ENCODE results near the gene CEP63.
"Not testable (repeated sequence)": the region's sequence is repeated elsewhere in the genome, so short reads cannot be mapped to it uniquely, and the experiment has no call there.

CEP63 gene

DNA sequence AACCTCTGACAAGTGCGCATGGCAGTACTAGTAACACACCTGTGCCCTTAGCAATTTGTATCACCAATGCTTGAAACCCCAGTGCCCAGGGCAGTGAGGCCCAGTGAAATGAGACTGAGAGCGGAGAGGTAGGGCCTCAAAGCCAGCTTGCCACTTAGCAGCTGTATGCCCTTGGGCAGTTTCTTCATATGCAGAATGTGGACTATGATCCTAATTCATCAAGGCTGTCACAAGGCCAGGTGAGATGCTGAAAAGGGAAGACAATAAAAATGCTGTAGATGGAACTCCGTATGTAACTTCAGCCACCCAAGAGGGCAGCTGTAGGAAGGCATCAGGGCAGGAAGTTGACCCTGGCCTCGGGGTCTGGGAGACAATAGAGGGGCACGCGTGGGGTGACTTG lies 90.6 kb downstream of the CEP63 start:
- DNase-seq (ENCODE audit: low read depth), result no peak

DNA sequence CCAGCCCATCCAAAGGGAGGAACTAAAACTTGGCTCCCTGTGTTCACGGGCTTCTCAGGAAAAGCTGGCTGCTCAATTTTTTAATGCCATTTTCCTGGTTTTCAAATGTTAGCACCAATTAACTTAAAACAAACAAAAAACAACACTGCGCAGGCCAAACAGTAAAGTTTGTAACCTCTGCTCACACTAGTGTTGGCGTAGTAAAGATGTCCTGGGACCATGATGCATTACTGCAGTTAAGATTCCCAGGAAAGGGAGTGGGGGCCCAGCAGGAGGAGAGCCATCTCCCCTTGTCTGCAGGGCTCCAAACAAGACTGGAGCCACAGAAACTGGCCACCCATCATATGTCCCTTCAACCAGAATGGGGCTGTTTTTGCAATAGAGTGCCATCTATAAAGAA lies 91.0 kb downstream of the CEP63 start:
- no peak for DNase-seq (ENCODE audit: low read depth)

DNA sequence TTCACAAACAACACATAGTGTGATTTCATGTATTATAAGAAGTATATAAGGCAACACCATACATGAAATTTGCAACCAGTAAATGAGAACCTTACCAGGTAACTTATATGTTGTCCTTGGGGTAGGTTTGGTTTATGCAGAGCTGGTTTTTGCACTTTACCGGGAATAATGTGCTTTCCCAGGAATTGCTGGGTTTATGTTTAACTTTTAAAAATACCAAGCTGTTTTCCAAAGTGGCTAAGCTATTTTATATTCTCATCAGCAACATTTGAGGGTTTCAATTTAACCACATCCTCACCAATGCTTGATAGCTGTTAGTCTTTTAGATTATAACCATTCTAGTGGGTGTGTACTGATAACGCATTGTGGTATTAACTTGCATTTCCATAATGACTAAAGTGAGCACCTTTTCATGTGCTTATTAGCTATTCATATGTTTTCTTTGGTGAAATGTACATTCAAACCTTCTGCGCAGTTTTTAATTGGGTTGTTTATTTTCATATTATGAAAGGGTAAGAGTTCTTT lies 93.3 kb downstream of the CEP63 start:
- DNase-seq (ENCODE audit: low read depth), result no peak

DNA sequence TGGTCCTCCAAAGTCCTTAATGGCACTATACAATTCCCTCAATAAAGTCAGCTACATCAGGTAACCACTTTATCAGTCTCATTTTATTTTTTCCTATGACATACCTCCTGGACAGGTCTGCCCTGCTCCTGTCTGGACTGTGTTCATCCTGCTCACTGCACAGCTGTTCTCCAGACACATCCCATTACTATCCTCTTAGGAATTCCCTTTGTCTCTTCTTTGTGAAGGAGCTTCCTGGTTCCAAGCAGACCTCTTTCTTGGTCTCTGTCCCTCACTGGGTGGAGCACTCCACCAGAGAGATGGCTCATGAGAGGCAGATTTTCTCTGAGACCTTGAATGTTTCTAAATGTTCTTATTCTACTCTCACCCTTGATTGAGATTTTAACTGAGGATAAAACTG lies 104.9 kb downstream of the CEP63 start:
- DNase-seq (ENCODE audit: low read depth), result no peak

DNA sequence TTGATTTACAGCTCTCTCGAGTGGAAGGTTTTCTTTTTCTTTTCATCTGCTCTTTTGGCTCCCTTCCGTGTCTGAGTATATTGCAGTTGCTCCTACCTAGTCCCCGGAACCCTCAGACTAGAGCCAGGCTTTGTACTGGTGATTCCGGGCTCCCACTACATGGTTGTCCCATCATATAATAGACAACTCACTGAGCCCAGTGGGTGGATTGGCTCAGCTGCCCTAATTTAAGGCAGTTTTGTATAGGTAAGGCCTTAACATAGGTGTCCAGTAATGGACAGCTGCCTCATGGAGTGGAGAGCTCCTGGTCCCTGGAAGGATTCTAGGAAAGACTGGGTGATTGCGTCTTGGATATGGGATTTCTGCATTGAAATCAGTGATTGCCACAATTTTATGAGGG lies 106.9 kb downstream of the CEP63 start:
- DNase-seq (ENCODE audit: low read depth), result no peak

DNA sequence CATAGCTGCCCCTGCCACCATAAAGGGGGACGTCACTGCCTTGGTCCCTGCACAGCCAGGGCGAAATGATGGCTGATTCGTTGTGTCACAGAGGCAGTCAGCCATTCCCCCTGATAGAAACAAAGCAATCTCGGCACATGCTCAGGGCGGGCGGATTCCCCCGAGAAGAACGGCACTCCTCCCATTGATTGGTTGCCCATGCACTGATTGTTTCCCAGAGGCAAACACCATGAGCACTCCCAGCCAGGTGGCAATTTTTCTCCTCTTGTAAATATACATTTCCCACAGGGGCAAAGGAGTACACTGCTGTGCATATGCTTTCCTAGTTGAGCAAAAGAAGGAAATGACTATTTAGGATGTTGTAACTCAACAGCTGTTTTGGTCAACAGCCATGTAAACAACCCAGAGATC lies 108.5 kb downstream of the CEP63 start:
- no peak for DNase-seq (ENCODE audit: low read depth)

DNA sequence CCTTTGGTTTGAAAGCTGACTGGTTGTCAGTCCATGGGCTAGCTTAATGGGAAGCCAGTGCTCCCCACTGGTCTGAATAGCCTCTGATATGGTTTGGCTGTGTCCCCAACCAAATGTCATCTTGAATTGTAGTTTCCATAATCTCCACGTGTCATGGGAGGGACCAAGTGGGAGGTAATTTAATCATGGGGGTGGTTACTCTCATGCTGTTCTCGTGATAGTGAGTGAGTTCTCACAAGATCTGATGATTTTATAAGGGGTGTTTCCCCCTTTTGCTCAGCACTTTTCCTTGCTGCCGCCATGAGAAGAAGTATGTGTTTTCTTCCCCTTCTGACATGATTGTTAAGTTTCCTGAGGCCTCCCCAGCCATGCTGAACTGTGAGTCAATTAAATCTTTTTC lies 109.1 kb downstream of the CEP63 start:
- DNase-seq (ENCODE audit: low read depth), result not testable (repeated sequence)

DNA sequence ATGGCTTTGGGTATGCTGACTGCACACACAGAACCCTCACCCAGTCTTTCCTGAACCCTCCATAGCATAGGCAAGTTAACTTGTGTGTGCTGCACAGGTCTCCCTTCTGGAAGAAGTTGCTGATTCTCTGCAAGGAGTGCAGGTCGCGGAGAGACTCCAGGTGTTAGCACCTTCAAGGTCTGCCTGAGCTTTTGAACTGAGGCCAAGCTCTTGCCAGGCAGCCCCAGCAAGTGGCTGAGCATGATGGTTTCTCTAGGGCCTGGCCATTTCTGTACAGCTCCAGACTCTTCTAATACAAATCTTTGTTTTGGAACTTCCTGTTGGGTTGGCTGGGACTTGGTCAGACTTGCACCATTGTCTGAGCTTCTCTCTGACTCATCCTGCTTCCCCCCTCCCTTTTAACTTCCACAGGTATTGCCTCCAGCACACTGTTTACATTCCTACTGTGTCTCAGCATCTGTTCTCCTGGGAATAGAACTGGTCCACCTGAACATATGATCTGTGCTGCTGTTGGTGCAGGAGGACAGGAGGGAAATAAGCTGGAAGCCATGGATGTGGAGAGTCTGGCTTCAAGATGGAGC lies 111.6 kb downstream of the CEP63 start:
- DNase-seq (ENCODE audit: low read depth), result no peak

DNA sequence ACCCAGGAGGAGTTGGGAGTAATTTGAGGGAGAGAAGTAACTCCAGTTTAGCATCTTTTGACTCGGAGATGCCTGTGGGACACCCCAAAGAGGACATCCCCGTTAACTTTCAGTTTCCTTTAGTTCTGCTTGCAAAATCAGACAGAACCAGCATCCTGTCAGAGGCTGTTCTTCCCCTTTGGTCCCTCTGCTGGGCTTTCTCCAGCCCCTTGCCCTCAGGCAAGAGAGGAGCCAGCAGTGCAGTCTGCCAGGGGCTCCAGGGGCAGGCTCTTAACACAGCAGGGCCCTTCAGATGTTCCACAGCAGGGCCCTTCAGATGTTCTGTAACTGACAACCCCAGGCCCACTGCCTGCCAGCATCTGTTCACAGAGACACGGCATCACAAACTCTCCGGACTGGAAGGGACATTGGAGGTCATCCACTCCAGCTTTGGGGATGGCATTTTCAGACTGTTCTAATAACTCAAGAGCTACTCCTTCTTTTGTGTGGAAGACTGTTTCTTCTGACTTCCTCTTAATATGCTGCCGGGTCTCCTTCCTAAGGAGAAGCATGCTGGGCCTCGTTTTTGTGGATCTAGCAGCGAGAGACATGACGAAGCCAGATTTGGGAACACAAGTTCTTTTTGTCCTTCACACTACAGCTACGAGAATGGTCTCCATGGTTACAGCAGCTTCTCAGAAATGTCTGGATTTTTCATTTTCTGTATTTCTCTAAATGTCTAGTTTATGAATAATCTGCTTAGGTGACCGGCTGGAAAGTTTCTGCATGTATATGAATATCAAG lies 113.1 kb downstream of the CEP63 start:
- no peak for DNase-seq (ENCODE audit: low read depth)

DNA sequence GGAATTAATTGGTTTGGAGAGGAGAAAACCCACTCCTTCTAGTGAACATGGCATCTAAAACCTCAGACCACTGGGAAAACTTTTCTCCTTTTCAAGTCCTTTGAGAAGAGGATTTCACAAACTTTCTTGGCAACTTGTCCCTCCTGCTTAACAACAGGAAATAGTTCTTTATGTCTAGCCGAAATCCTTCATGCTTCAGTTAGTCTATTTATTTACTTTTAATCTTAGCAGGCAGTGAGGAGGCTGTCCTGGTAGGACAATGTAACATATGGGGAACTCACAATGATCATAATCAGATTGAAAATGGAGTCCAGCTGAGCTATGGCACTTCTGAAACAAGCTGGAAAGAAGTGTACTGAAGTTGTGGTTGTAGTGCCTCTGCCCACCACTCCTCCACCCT lies 114.3 kb downstream of the CEP63 start:
- DNase-seq (ENCODE audit: low read depth), result no peak

DNA sequence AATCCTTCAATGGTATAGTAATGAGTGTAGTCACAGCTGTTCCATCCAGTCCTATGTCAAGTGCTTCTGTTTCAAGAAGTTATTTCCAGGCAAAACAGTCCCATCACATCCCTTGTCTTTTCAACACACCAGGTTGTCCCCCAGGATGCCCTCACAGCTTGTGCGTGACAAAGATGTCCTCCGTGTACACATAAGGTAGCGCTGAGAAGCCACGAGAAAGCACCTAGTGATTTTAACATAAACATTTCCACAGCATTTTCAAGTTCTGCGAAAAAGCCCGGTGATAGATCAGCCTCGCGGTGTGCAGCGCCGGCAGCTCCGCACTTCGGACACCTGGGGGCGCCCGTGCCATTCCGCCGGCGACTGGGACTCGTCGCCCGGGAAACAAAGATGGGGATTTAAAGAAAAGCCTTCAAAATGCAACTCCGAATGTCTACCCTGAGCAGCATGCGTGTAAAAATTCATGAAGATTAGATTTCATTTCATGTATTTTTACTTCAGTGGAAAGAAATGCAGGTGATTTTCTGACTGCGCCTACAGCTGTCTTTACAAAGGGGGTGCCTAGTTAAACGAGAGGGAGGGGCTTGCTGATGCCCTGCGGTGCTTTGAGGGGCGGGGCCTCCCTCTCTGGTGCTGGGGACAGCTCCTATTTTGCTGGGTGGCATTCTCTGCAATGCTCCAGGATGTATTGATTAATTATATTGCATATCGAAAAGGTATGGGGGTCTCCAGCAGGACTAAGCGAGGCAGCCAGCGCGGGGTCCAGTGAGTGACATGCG lies 115.0 kb downstream of the CEP63 start:
- DNase-seq (ENCODE audit: low read depth), result no peak

DNA sequence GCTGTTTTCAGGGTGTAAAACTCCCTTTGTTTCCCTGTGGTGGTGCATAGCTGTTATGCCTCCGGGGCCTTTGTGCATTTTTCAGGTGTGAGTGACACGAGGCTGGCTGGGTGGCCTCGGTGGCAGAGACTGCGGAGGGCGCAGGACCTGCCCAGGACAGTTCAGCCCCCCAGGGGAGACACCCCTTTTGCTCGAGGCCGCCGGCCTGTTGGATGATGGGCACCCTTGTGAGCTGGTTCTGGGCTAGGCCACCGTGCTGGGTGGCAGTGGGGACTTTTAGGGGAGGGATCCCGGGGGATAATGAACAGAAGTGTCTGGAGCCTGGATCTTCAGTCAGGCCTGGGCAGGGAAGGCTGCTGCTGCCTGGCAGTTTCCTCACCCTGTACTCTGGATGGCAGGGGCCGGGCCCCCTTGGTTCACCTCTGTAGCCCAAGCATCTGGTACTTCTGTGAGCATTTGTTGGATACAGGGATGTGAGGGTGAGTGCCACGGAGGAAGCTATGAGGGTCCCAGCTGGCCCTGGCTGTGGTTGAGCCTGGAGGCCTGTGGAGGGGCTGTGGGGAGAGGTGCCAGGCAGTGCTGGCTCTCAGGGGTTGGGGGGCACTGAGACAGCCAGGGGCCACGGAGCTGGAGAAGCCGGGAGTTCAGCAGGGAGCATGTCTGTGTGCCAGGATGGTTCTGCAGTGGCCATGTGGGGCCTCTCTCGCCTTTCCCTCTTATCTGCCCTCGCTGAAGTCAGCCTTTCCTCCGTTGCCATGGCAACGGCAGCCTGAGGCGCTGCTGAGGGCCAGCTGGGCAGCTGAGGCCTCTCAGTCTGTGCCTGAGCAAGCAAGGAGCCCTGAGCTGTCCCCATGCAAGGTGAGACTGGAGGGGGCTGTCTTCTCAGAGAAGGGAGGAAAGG lies 115.9 kb downstream of the CEP63 start:
- no peak for DNase-seq (ENCODE audit: low read depth)

DNA sequence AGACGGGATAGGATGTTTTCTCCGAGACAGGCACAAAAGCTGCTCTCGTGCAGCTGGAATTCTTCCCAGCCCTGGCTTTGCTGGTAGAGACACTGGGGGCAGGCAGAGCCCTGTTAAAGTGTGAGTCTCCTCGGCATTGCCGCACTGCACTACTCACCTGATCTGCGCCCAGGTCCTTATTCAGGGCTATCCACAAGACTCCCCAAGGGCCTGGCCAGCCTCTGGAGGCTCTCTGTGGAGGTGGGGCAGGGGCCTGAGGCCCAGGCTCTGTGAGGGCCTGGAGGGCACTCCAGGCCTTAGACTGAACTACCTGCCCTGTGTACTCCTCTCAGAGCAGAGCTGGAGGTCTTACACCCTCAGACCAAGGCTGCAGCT lies 116.6 kb downstream of the CEP63 start:
- no peak for DNase-seq (ENCODE audit: low read depth)

DNA sequence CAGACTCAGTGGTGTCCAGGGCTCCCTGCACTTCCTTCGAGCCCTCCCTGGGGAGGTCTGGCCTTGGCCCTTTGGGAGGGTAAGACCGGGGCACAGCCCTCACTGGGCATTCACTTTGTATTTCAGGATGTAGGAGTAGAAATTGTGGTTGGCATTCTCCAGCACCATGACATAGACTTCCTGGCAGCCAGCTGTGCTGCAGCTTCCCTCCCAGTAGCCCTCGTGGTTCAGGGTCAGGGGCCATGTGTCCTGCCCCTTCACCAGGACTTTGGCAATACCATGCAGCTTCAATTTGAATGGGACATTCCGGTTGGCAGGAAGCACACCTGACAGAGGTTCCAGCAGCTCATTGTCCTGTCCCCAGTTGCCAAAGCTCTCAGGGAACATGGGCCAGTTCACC lies 117.6 kb downstream of the CEP63 start:
- DNase-seq (ENCODE audit: low read depth), result no peak

DNA sequence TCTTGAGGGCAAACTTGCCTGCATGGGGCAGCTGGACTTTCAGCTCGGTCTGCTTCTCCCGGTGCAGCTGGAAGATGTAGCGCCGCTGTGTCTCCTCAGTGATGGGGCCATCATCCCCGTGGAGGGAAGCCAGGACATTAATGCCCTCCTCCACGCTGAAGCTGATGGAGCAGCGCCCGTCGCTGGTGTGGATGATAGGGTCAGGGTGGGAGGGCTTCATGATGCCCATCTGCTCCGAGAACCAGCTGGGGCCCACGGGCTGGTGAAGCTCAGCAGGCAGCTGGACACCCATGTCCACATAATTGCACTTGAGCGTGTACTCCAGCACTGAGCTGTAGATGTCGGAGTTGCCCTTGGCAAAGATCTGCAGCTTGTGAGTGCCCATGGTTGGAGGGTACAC lies 118.1 kb downstream of the CEP63 start:
- DNase-seq (ENCODE audit: low read depth), result no peak

DNA sequence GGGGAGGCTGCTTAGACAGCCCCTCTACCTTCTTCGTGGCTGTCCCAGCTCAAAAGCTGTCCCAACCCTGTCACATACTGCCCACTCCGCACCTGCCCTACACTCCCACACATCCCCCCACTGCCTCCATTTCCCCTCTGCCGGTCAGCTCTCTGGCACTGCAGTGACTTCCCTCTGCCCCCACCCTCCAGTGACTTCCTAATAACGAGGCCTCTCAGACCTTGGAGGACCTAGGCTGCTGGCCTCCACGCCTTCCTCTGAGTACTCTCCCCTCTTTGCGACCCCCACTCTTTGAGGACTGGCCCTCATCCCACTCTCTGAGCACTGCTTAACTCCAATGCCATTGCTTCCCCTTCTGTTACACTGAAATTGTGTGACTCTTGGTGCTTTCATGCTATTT lies 119.7 kb downstream of the CEP63 start:
- no peak for DNase-seq (ENCODE audit: low read depth)

DNA sequence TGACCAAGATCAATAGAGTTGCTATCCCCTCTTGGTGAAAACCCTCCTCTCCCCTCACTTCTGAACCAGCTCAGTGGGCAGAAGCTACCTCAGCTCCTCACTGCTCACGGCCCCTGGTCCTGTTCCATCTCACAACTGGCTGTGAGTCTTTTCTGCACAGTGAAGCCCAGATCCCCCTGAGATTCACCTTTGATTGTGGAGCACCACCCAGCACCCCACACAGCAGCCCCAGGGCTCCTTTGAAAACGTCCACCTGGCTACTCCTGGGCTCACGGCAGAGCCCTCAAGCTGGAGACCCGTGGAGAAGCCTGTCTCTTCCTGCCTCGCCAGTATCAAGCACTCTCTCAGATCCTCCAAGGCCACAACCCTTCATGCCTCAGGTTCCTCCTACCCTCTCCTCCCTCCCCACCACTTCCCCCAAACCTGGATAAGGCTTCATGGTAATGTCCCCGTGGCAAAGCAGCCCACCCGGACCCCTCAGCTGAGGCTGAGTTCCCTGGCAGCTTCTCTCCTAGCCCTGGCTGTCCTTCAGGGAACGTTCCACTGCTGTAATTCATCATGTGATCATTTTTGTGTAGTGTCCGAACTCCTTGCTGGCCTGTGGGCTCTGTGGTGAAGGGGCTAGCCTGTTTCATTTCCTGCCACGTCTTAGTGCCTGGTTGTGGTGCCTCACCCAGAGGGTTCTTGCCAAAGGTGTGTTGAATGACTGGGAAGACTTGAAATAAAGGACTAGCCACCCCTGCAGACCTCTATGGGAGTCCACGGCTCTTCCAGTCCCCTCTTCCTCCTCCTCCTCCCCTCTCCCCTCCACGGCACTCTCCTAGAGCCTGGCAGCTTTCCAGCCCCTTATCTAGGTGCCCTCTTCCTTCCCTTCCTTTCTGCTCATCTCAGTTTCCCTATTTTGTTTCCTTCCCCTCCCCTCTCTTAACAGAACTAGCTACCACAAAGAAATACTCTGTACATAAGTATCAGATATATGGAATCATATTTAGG lies 120.5 kb downstream of the CEP63 start:
- no peak for DNase-seq (ENCODE audit: low read depth)

DNA sequence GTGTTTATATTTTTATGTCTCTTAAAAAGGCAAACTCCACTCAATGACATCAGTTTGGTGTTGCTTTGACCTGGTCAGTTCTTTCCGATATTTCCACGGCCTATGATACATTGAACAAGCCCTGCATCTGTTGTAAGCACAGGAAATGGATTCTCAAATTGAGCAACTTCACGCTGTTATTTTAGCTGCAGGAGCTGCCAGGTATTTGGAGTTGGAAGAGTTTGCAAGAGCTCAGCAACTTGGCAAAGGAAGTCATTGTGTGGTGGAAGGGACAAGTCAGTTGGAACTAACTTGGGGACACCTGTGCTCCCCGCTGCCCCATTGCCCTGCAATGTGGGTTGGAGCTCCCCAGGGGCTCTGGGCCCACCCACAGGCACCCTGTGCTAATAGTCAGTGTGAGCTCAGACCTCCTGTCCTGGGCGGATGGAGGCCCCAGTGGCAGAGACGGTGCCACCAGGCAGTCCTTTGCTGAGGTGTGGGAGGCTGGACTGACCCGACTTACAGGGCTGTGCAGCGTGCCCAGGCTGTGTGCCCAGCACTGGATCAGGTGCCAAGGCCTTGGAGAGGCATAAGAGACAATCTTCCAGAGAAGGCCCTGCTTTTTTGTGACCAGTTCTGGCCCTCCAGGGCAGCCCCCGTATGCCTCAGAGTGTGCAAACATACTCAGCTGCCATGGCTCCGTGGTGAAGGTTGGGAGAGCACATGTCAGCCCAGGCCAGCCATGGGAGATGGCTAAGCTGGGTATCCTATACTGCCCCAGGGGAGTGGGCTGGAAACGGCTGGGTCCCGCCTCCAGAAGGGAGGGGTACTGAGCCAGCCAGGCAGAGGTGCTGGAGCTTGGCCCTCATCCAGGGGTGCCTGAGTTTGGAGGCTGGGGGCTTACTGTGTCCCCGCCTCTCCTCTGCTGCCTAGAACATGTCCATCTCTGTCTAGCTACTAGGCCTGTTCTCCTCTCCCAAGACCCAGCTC lies 121.5 kb downstream of the CEP63 start:
- no peak for DNase-seq (ENCODE audit: low read depth)

DNA sequence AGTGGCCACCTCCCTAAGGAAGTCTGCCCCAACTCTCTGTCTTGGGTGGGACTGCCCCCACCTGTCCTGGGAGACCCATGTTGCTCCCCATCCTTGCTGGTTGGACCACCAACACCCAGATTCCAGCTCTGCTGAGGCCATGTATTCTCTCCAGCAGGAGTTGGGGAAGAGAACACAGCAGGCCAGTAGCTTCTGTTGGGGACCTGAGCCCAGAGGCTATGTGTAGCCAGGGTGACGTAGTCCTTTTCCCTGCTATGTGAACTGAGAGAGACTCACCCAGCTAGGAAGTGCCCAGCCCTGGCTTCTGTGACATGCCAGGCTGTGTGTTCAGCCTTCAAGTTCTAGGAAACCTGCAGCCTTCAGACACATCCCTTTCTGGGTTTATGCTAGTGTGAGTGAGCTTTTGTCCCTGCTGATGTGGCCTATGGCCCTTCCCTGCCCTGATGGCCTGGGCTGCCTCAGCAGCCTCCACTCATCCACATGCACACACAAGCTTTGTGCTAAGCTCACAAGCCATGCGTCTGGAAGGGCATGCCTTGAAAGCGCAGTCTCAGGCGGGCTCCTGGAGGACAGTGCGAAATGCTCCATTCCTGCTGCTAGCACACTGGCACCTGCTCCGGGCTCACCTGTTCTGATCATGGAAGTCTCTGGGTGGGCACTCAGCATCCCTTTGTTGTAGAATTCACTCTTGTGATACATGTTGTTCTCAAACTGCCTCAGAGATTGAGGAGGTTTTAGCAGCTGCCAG lies 122.3 kb downstream of the CEP63 start:
- DNase-seq (ENCODE audit: low read depth), result no peak
